HG02943 (cell line): Measurements from ENCODE around the gene RREB1.

Experiments used
- ATAC-seq: cut with Tn5 transposase; IDR thresholded peaks from one replicate; pipeline ENCODE4 v1.9.1; 2021; ENCODE audit warnings: mild to moderate bottlenecking, low read depth, moderate library complexity; ENCODE audit not compliant: unreplicated experiment

The RREB1 gene

DNA sequence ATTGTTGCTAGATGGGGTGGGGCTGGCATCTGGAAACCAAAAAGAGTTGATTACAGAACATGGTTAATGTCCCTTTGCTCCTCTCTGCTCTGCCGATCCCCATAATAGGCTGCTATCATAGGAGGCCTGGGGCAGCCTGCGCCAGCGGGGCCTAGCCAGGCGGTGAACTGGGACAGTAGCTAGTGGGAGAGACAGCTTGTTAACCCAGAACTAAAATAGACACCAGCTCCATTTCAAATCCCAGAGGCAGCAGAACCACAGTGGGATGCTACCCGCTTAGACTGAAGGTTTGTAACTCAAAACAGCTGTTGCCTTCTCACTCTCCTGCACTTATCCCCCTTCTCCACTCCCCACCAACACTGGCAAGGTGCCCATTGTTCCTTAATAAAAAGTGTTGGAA, 106.7 kb downstream of the RREB1 start:
- ATAC-seq, result no peak

DNA sequence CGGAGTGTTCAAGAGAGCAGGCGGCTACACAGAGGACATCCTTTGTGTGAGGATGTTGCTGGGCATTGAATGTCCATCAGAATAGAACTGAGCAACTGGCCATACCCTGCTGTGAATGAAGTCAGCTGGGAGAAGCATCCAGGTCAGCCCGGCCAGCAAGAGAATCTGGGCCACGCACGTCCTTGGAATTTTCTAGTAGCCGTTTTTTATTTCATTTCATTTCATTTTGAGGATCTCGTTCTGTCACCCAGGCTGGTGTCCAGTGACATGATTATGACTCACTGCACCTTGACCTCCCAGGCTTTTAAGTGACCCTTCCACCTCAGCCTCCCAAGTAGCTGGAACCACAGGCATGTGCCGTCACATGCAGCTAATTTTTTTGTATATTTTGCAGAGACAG, 107.4 kb downstream of the RREB1 start:
- ATAC-seq, result no peak

DNA sequence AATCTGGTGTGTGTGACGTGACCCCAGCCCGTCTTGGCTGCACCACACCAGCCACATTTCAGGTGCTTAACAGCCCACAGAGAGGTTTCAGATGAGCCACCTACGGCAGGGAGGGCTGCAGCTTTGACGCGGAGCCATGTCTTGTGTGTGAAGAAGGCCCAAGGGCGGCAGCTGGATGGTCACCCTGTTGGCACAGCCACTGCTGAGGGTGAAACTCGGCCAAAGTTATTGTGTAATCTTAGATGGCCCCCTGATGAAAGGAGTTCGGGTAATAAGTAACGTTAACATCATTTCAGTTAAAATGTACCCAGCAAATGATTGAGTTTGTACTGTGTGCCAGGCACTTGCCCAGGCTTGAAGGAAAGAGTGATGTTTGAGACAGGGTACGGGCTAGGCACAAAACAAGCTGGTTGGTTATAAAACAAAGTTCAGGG, 108.1 kb downstream of the RREB1 start:
- peak; percentile 95 for ATAC-seq

DNA sequence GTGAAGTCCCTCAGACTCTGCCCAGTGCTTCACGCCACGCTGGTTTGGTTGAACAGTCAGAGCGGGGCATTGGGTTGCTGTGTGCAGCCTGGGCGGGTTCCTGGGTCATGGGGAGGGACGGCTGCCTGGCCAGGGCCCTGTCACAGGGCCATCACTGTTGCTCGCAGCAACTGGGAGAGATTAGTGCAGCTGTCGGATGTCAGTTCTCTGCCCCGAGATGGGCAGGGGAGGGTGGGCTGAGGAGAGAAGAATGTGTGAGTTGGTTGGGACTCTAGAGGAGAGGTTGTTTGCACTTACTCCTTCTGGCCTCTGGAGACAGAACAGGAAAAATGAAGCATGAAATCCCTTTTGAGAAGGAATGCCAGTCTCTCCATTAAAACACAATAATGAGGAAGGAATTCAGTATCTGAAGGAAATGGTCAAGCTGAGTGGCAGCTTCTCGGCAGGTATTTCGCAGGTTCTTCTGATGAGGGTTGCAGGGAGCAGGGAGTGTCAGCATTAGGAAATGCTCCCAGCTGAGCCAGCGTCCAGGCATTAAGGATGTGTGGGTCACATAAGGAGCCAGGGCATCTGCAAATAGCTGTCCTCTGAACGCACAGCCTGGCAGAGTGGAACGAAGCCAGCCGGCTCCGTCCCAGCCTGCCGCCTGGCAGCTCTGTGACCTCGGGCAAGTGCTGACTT, 109.3 kb downstream of the RREB1 start:
- no peak for ATAC-seq

DNA sequence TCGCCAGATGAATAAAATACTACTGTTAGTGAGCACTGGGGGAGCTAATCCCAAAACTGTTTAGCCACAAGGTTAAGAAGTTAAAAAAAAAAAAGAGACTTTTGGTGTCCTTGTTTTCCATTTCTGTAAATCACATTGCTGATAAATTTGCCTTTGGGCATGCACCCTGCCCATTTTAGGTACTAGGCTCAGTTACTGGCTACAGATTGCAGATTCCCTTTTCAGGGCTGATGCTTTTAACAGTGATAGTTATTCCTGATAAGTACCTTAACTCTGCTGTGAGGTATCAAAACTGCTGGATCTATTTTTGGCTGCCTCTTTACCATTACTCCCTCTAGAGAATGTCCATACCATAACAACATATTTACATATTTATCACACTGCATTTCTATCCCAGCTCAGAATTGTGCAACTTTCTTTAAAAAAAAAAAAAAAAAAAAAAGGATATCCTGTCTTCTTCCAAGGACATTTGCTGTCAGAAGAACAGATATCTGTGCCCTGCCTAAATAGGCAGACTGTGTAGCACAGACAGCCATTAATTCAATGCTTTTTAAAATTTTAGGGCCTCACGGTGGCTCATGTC, 110.7 kb downstream of the RREB1 start:
- ATAC-seq, result no peak

DNA sequence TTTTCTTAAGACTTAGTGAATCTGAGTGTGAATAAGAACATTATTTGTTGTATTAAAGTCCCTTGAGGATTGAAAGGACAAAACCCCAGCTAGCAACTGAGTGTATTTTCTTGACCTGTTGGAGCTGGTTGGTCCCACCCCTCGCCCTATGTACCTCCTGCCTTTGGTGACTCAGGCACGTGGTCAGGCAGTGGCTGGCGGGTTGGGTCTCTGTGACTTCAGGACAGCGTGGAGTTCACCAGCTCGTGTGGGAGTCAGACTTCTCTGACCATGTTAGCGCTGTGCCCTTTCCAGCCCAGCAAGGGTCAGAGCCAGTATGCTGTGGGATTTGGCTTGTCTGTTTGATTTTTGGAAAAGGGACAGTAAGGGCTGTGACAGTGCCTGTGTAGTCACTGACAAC, 111.5 kb downstream of the RREB1 start:
- ATAC-seq, result no peak

DNA sequence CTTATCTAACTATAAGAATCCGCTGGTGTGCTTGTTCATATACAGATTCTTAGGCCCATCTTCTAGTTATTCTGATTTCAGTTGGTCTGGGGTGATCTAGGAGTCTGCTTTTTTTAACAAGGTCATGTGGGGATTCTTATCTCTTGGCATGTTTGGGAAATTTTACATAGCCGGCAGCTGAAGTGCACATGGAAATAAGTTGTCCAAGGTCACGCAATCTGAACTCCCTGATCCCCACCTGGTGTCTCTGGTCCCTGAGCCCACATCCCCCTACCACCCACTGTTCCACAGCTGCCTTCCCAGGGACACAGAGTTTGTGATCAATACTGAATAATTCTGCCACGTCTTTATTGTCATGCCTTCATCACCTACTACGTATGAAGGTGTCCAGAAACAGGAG, 114.4 kb downstream of the RREB1 start:
- no peak for ATAC-seq

DNA sequence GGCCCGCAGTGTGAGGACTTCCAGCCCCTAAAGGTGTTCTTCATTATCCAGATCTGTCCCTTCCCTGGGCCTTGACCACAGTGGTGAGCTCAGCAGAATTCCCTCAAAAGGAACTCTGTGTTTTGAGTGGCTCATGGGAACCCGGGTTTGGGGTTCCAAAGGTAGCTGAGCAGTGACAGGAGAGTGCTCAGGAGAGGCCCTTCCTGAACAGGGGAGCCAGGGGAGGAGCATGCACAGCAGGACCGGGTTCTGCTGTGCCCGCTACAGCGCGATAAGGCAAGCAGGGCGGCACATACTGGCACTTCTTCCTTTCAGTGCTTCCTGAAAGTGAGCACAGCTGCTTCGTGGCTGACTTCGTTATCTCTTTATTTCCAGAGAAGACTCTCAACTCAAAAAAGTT, 117.0 kb downstream of the RREB1 start:
- ATAC-seq, result no peak

DNA sequence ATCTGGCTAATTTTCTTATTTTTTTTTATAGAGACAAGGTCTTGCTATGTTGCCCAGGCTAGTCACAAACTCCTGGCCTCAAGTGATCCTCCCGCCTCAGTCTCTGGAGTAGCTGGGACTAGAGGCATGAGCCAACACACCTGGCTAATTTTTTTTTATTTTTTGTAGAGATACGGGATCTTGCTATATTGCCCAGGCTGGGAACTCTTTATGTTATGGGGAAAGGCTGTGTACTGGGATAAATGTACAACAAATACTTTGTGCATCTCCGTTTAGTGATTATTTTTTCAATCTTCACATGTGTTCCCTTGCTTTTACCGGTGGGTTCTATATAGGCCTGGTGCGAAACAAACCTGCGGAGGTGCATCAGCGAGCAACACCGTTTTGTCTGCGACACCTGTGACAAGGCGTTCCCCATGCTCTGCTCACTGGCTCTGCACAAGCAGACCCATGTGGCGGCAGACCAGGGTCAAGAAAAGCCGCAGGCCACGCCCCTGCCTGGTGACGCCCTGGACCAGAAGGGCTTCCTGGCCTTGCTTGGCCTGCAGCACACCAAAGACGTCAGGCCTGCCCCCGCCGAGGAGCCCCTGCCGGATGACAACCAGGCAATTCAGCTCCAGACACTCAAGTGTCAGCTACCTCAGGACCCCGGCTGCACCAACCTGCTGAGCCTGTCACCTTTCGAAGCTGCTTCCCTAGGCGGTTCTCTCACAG, 121.1 kb downstream of the RREB1 start:
- no peak for ATAC-seq

DNA sequence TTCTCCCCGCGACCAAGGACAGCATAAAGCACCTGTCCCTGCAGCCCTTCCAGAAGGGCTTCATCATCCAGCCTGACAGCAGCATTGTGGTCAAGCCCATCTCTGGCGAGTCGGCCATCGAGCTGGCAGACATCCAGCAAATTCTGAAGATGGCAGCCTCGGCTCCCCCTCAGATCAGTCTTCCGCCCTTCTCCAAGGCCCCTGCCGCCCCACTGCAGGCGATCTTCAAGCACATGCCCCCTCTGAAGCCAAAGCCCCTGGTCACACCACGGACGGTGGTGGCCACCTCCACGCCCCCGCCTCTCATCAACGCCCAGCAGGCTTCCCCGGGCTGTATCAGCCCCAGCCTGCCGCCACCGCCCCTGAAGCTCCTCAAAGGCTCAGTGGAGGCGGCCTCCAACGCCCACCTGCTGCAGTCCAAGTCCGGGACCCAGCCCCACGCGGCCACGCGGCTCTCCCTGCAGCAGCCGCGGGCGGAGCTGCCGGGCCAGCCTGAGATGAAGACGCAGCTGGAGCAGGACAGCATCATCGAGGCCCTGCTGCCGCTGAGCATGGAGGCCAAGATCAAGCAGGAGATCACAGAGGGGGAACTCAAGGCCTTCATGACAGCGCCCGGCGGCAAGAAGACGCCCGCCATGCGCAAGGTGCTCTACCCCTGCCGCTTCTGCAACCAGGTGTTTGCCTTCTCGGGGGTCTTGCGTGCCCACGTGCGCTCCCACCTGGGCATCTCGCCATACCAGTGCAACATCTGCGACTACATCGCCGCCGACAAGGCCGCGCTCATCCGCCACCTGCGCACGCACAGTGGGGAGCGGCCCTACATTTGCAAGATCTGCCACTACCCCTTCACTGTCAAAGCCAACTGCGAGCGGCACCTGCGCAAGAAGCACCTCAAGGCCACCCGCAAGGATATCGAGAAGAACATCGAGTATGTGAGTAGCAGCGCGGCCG, 121.9 kb downstream of the RREB1 start:
- ATAC-seq, result no peak

DNA sequence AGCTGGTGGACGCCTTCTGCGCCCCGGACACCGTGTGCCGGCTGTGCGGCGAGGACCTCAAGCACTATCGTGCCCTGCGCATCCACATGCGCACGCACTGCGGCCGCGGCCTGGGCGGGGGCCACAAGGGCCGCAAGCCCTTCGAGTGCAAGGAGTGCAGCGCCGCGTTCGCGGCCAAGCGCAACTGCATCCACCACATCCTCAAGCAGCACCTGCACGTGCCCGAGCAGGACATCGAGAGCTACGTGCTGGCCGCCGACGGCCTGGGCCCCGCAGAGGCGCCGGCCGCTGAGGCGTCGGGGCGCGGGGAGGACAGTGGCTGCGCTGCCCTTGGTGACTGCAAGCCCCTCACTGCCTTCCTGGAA, 122.5 kb downstream of the RREB1 start:
- ATAC-seq, result no peak

DNA sequence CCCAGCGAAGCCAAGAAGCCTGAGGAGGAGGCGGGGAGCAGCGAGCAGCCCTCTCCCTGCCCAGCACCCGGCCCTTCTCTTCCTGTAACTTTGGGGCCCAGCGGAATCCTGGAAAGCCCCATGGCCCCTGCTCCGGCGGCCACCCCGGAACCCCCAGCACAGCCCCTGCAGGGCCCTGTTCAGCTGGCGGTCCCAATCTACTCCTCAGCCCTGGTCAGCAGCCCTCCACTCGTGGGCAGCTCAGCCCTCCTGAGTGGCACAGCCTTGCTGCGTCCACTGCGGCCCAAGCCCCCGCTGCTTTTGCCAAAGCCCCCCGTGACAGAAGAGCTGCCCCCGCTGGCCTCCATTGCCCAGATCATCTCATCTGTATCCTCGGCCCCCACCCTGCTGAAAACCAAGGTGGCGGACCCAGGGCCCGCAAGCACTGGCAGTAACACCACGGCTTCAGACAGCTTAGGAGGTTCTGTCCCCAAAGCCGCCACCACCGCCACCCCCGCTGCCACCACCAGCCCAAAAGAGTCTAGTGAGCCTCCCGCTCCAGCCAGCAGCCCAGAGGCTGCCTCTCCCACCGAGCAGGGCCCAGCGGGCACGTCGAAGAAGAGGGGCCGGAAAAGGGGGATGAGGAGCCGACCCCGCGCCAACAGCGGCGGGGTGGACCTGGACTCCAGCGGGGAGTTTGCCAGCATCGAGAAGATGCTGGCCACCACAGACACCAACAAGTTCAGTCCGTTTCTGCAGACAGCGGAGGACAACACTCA, 123.4 kb downstream of the RREB1 start:
- ATAC-seq, result no peak

DNA sequence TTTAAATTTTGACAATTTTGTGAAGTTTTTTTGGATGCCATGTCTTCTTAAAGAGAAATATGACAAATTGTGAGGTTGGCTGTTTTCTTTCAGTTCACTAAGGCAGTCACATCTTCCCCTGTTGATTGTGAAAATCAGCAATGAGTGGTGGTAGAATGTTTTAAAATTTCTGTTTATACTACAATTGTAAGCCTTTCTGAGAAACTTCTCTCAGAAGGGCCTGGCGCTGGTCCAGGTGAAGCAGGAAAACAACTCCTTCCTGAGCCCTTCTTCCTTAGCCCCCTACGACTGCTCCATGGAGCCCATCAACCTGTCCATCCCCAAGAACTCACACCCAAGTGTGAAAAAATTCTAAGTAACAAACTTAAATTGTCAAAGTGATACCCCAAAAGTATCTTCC, 124.6 kb downstream of the RREB1 start:
- ATAC-seq, result no peak

DNA sequence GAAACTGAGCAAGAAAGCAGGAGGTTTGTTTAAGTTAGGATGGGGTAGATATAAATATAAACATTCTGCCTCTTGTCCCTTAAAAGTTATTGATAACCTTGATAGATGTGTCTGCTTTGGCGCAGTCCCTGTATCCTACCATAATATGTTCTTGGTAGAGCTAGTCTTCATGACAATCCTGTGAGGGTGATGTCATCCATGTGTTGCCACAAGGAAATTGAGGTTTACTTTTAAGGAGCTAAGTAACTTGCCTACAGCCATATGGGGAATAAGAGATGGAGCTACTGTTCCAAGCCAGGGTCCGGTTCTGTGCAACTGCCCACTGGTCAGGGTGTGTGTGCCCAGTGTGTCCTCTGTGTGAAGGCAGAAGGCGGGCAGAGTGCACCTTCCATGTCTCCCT, 126.8 kb downstream of the RREB1 start:
- no peak for ATAC-seq

DNA sequence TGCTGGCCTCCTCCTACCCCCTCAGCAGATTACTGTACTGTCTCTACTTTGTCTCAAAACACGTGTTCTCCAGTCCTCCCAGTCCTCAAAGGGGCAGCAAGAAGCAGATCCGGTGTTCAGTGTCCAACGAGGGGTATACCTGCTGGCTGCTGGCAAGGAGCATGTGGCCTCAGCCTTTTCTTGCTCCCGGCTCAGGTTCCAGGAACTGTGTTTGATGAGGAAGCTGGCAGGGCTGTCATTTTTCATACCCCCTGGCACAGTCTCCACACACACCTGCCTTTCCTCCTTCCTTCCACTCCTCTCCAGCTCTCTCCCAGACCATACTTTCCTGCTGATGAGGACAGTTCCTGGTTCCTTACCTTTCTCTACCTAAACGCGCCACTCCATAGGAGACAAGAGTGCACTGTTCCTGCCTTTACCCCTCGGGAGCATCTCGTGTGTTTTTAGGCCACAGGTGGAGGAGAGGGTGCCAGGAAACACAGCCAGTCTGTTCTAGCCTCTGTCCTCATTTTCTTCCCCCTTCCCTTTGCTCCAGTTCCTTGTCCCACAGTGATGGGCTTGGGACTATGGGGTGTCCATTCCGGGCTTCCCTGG, 128.0 kb downstream of the RREB1 start:
- ATAC-seq, result no peak

DNA sequence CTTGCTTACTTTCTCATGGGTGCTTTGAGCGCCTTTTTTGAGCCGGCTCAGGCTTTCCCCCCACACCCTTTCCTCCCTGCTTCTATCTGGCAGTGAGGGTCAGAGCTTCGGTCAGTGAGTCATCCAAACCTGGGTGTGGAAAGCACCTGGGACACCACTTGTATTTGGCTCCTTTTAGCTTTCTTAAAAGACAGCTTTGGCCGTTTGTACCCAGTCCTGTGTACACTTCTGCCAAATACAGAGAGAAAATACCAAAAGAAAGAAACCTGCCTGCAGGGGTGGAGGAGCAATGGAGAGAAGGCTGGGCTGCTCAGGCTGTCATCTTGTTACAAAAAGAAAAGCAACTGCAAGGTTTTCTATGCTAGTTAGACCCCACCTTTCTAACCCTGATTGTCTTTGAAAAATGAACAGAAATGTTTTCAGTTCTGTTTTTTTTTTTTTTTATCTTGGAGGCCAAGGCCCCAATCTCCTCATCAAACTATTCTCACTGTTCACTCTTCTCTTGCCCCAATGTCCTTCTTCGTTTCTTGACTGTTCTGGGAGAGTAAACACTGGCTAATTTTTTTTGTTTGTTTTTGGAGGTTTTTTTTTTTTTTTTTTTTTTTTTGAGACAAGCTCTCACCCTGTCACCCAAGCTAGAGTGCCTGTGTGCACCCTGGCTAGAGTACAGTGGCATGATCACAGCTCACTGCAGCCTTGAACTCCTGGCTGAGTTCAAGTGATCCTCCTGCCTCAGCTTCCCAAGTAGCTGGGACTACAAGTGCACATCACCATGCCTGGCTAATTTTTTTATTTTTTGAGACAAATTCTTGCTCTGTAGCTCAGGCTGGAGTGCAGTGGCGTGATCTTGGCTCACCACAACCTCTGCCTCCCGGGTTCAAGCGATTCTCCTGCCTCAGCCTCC, 128.8 kb downstream of the RREB1 start:
- no peak for ATAC-seq

DNA sequence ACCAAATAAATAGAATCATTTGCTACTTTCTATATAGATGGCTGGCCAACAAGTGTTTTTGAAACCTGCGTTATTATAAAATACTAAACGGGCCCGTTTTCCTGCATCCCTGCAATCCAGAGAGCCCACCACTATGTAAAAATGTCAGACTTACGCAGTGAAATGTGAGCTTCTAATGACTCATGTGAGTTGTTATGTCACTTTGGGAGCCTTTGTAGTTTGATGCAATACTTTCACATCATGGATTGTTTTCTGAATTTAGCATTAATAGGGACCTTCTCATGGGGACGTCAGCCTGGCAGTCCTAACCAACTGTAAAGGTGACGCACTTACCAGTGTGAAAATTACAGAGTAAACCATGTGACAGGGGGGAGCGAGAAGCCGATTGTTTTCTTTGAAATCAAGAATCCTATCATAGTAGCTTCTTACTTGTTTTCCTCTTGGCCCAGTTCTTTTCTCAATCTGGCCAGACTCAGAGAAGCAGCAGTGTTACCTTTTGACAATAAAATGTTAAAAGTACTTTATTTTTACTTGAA, 130.0 kb downstream of the RREB1 start:
- ATAC-seq, result no peak

DNA sequence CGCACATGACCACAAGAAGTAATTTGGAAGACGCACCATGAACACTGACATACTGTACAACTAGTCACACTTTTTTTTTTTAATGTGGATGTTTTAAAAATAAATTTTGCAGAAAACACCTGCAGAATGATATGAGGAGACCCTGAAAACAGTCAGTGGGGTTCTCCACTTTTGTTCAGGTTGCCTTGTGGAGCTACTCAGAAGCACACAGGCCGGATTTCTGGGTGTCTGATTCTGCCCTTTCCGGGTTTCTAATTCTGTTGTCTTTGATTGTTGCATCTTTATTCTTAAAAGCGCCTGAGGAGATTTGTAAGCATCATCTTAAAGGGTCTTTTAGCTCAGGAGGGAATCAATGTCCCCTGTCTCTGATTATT, 130.8 kb downstream of the RREB1 start:
- no peak for ATAC-seq
